Heart left ventricle (tissue), 13 donors: ENCODE results near the gene HEATR9.

Experiments
- CTCF ChIP-seq, 12 donors: fragments of 200-600 bp; sonication (generic) in 4 of 12; IDR thresholded peaks; one replicate each; pipeline versions ENCODE4 v1.5.0 to v1.8.0; 2018 to 2022; ENCODE audit warnings: antibody characterized with exemption in 12 of 12, mild to moderate bottlenecking in 5 of 12
- POLR2A ChIP-seq, 2 donors: fragments of 450-650 bp; IDR thresholded peaks; one replicate each; pipeline ENCODE4 v1.6.1; 2017; ENCODE audit warnings: antibody characterized with exemption in 2 of 2, mild to moderate bottlenecking in 2 of 2, moderate library complexity in 2 of 2
- donor health status: ischemic (EF 13 %, LVEDD 7.1; RV severe dilation, severe dysfunction).
- donor health status: DM: no; HTN: yes; CAD: no.
- donor health status: DM: no; HTN: no; CAD: no.
- donor health status: ischemic (EF 25% LVEDD 6.9; RV normal size, moderate dysfunction).
- donor health status: ischemic (EF 25% LVEDD 5.7; RV mildly dilated, moderate dysfunction).
- donor health status: ischemic (EF 35%, LVEDD 5.7; RV mildly dilated, moderate dysfunction).
- donor health status: nonischemic (EF 11% LVEDD 7.7; RV severe dilation, severe dysfunction).
- donor health status: DM: yes; HTN: yes; CAD: no.
- donor health status: PGD.
- donor health status: ischemic (EF 29% LVEDD 5.4; RV normal size, mild dysfunction).
- donor health status: nonischemic (EF 23%, LVEDD 6.1; RV moderate dilation, normal function).

- TF ChIP-seq POLR2A (IDR thresholded peaks at IDR 0.05) = no peak
- no peak for TF ChIP-seq CTCF (IDR thresholded peaks at IDR 0.05)
Measured at GRCh38 chr17:35903451-35903850, 34.8 kb upstream of the HEATR9 start.
